GM12875 (cell line): Measurements from ENCODE around the gene ATP8B1.

Experiments
- H3K4me3 ChIP-seq: one replicate; pipeline ENCODE4 v1.5.1; 2011; ENCODE audit warnings: low read depth, low read length, control low read depth
- TF ChIP-seq, protein P1 (sequence below): IDR thresholded peaks from 2 replicates; pipeline ENCODE4 v1.5.1; 2011; ENCODE audit warnings: low read depth, mild to moderate bottlenecking, control low read depth, inconsistent platforms, low read length, moderate library complexity, borderline replicate concordance; ENCODE audit not compliant: insufficient read depth

The ATP8B1 gene

DNA sequence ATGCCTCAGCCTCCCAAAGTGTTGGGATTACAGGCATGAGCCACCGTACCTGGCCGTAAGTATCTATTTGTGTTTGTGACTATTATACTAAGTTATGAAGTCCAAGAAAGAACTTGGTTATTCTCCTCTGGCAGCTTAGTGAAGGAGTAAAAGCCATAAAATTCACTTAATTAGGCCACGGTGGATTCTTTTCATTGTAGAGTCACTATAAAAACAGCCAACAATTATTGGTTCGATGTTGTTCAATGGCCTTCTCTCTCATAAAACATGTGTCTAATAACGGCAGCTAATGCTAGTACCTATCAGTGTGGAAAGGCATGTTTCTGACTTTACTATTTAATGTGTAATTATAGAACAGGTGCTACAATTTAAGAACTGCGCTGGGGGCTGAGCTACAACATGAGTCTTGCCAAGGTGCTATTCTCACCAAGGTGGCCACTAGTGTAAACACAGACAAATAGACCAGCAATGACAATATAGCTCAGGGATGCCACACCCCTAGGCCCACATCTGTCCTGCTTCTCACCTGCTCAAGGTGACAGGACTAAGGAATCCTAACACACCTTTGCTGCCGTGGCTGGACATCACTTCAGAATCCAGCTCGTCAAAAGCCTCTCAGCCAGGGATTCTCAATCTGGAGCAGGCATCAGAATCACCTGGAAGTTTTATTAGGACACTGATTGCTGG lies 17.2 kb downstream of the ATP8B1 start:
- H3K4me3 ChIP-seq: no peak overlapping the region
- TF ChIP-seq, protein P1, sequence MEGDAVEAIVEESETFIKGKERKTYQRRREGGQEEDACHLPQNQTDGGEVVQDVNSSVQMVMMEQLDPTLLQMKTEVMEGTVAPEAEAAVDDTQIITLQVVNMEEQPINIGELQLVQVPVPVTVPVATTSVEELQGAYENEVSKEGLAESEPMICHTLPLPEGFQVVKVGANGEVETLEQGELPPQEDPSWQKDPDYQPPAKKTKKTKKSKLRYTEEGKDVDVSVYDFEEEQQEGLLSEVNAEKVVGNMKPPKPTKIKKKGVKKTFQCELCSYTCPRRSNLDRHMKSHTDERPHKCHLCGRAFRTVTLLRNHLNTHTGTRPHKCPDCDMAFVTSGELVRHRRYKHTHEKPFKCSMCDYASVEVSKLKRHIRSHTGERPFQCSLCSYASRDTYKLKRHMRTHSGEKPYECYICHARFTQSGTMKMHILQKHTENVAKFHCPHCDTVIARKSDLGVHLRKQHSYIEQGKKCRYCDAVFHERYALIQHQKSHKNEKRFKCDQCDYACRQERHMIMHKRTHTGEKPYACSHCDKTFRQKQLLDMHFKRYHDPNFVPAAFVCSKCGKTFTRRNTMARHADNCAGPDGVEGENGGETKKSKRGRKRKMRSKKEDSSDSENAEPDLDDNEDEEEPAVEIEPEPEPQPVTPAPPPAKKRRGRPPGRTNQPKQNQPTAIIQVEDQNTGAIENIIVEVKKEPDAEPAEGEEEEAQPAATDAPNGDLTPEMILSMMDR: no peak

DNA sequence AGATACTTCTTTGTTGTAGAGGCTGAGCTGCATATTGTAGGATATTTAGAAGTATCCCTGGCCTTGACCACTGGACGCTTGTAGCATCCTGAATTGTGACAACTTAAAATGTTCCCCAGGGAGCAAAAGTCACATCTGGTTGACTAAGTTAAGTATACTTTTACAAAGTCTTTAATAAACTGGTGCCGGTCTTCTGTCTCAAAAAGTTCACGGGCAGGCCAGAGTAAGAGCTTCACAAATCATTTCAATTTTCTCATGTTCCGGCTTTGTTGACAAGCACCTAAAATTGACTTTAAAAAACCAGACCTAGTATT lies 18.4 kb downstream of the ATP8B1 start:
- TF ChIP-seq, protein P1: no peak

DNA sequence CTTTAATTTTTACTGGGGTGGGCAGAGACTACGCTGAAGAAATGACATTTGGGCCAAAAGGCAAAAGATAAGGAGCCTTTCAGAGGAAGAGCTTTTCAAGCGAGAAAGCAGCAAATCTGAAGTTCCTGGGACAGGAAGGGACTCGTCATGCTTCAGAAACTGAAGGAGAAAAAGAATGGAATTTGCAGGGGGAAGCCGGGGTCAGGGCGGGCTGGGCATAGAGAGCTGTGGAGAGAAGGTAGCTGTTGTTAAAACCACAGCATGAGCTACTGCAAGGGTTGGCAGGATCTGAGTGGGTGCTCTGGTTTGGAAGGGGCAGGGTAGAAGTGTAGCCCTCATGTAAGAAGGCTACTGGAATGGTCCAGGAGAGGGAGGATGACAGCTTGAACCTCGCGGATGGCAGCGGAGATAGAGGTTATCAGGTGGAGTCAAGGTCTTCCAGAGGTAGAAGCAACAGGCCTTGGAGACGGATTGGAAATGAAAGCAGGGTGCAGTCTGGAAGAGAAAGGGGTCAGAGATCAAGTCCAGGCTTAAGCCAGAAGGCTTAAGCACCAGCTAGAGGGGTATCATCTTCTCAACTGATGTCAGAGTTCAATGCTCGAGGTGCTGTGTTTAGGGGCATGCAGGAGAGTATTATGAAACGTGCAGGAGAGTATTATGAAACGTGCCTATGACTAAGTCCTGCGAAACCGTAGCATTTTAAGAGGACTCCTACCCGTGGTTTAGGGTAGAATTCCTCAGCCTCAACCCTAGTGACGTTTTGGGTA lies 18.9 kb downstream of the ATP8B1 start:
- TF ChIP-seq, protein P1: no peak
- no peak overlapping the region for H3K4me3 ChIP-seq

More for the DNA sequence above, 18.4 kb downstream of the ATP8B1 start:
- no peak overlapping the region for H3K4me3 ChIP-seq

- no peak overlapping the region for H3K4me3 ChIP-seq
- TF ChIP-seq, protein P1: no peak
Observed at GRCh38 chr18:57782049-57782448, 21.1 kb downstream of the ATP8B1 start.

- TF ChIP-seq, protein P1: no peak
- no peak overlapping the region for H3K4me3 ChIP-seq
Observed at GRCh38 chr18:57780706-57781347, 22.3 kb downstream of the ATP8B1 start.

GRCh38 chr18:57780318-57780705 lies 22.8 kb downstream of the ATP8B1 start:
- H3K4me3 ChIP-seq: no peak overlapping the region
- TF ChIP-seq, protein P1: no peak
